ENCODE data around the gene IDH3A. TPM values are rescaled to one million over a fixed set of nuclear protein-coding genes. Genes with fewer than 3 reads are reported as not detected.

IDH3A gene
- total RNA-seq, 1 experiment from 2014 or later = 115 TPM

- ChIA-PET POLR2A (no interaction called here), RAD21 (ENCODE audit: low non-redundant PET in 1 of 2, low total read pairs in 2 of 2, uncharacterized antibody in 2 of 2, unreplicated experiment in 2 of 2) (no interaction called here), CTCF (no interaction called here)
- no peaks in the 10 kb centered on the region for H3K27me3 ChIP-seq (ENCODE audit: insufficient read depth, low read length)
- no peaks in the 10 kb centered on the region for H3K9me2 ChIP-seq (ENCODE audit: insufficient read depth)
- no TSS peak for BruUV-seq (replicated peaks)
- DNase-seq (ENCODE audit: low read depth, low spot score) (no peak), ATAC-seq (no peak)
- H3K36me3 ChIP-seq (ENCODE audit: control insufficient read depth in 1 of 2, insufficient read depth in 2 of 2, low read length in 2 of 2) = no peaks in the 10 kb centered on the region
- no peak overlapping the region for H3K27ac ChIP-seq (ENCODE audit: low read depth, low read length)
- 0 out of 4 replicates have a peak, but pooled peaks cover 0 to 5% of the 10 kb centered on the region in 2 experiments for H3K4me1 ChIP-seq (ENCODE audit: control insufficient read depth in 1 of 2, insufficient read depth in 2 of 2, low read length in 2 of 2)
- TF ChIP-seq ZFX (IDR thresholded peaks at IDR 0.05) (no peak), RAD21 (IDR thresholded peaks at IDR 0.05; ENCODE audit: low read depth) (no peak), POLR2A (IDR thresholded peaks at IDR 0.05; ENCODE audit: borderline replicate concordance, extremely low read depth, insufficient read depth, insufficient read length) (no peak), REST (IDR thresholded peaks at IDR 0.05; ENCODE audit: low read depth) (no peak), JUND (IDR thresholded peaks at IDR 0.05) (no peak), CEBPB (IDR thresholded peaks at IDR 0.05; ENCODE audit: low read depth) (no peak), EZH2 (IDR thresholded peaks at IDR 0.05) (no peak), TCF7L2 (IDR thresholded peaks at IDR 0.05; ENCODE audit: borderline replicate concordance, extremely low read depth, insufficient read depth, insufficient read length) (no peak), FOSL1 (IDR thresholded peaks at IDR 0.05; ENCODE audit: low read depth) (no peak)
- TF ChIP-seq, protein P1, sequence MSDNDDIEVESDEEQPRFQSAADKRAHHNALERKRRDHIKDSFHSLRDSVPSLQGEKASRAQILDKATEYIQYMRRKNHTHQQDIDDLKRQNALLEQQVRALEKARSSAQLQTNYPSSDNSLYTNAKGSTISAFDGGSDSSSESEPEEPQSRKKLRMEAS (IDR thresholded peaks at IDR 0.05) = no peak
- TF ChIP-seq, protein P2, sequence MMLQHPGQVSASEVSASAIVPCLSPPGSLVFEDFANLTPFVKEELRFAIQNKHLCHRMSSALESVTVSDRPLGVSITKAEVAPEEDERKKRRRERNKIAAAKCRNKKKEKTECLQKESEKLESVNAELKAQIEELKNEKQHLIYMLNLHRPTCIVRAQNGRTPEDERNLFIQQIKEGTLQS (IDR thresholded peaks at IDR 0.05) = no peak
- H3K79me2 ChIP-seq (ENCODE audit: insufficient read depth, low read length) = no peaks in the 10 kb centered on the region
- H3K9ac ChIP-seq (ENCODE audit: low read length) = no peak overlapping the region
- H3K9me3 ChIP-seq (ENCODE audit: control insufficient read depth in 1 of 2, insufficient read depth in 1 of 2, low read depth in 1 of 2, low read length in 2 of 2) = no peaks in the 10 kb centered on the region
- H3K4me3 ChIP-seq (replicated peaks in 1 of 2; ENCODE audit: low read depth in 1 of 2, low read length in 2 of 2) = no peak overlapping the region
- no peak overlapping the region for H2AFZ ChIP-seq (ENCODE audit: low read depth, low read length, poor library complexity, severe bottlenecking)
- no peak overlapping the region for H3K4me2 ChIP-seq (ENCODE audit: low read length)
- intact Hi-C loops (cut with micrococcal nuclease) = no loop called here
- H4K20me1 ChIP-seq (ENCODE audit: insufficient read depth) = no peaks in the 10 kb centered on the region
These were observed 45.6 kb upstream of the IDH3A start for GRCh38 chr15:78103406-78104118.
